ENCODE results near the gene TMTC1.

The TMTC1 gene

DNA sequence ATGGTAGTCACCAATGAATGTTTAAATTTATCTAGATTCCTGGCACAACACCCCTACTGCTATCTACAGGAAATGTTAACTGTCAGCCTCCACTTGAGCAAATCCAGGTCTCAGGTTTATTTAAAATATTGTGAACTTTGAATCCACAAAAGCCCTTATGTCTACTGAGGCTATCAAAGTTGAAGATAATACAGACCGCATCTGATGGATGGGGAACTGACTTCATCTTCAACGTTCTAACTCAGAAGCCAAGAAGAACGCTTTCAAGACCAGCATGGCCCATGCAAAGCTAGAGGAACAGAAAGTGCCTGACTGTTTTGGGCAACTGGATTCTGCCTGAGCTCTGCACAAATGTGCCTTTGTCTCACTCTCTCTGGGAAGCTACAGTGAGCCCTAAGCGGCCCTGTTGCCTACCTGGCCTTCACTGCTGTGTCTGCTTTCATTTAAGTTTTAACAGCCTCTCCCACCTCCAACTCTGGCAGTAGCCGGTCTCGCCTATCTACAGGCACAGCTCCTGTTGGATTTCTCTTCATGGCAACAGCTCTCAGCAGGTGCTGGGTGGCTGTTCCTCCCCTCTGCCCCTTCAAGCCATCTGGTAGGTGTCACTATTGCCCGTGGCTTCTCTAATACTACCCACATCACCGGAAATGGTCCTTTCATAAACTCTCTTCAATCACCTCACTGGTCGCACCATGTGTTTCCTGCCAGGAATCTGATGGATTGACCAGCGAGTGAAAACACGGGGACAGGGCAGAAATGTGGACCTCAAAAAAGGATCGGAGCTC is 174.1 kb downstream of the TMTC1 start:
- no peak for DNase-seq

DNA sequence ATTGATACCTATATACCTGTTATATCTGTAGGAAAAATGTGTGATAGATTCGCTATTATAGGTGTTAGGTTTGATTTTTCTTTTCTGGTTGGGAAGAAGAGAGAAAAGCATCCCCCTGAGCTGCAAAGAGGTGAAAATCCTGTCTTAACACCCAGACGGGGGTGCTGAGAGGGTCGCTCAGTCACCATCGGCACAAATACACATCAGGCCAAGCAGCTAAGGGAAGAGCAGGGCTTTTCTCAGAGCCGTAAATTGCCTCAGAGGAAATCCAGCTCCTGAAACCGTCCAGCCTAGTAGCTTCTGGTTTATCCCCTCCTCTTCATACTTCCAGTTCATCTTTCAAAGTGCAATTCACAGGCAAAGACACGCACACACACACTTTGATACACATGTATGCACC is 175.2 kb downstream of the TMTC1 start:
- DNase-seq = no peak

DNA sequence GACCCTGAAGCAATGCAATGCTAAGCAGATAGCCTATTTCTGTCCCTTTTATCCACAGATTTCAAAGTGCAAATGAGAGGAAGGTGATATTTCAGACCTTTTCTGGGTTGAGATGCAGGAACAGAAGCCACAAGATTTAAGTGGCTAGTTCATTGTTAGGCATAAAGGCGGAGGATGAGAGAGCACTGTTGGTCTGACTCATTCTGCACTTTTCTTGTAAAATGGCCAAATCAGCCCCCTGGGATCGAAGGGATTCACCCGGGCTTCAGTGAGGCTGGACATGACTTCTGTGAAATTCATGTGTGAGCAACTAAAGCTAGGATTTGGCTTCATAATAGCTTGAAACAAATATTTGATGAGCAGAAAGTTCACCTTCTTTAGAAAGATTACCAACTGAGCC is 184.4 kb downstream of the TMTC1 start:
- no peak for DNase-seq

DNA sequence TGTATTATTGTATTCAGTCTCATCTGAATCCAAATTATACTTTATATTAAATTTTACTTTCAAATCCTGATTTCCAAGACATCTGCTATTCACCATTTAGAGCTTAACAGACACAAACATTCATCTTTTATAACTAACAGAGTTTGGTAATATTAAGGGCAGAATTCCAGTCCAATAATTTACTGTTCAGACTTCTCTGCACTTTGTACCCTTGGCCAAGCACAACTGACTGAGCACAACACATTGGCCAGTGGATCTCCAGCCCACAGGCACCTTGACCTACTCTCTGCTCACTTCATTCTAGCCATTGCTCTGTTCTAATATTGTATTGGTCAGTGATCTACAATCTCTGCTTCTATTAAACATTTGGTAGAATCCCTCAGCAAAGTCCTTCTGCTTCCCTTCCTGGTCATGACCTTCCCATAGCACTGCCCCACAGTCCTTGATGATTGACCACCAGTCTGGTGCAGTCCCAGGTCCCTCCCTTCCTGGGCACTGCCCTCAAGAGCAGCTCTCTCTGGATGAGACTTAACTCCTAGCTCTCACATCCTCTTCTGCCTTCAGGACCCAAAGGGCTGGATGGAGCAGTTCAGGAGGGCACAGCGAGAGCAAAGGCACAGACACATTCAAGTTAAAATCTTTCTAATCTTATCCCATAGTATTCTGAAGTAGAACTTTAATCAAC is 188.5 kb downstream of the TMTC1 start:
- DNase-seq = no peak

DNA sequence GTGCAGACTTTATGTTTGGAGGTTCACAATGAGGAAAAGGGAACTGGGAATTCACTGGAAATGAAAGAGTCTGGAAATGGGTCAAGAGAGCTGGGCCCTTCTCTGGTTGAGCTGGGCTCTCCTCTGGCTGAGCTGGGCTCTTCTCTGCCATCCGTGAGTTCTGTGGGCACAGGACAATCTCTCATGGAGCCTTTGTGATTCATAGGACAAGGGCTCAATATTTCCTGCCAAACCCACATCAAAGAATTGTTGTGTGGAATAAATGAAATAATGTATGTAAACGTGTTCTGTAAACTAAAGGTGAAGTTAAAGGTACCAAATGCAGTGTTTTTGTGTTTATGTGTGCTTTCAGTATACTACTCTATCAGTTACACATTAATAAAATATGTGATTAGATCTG is 190.7 kb downstream of the TMTC1 start:
- DNase-seq = no peak

DNA sequence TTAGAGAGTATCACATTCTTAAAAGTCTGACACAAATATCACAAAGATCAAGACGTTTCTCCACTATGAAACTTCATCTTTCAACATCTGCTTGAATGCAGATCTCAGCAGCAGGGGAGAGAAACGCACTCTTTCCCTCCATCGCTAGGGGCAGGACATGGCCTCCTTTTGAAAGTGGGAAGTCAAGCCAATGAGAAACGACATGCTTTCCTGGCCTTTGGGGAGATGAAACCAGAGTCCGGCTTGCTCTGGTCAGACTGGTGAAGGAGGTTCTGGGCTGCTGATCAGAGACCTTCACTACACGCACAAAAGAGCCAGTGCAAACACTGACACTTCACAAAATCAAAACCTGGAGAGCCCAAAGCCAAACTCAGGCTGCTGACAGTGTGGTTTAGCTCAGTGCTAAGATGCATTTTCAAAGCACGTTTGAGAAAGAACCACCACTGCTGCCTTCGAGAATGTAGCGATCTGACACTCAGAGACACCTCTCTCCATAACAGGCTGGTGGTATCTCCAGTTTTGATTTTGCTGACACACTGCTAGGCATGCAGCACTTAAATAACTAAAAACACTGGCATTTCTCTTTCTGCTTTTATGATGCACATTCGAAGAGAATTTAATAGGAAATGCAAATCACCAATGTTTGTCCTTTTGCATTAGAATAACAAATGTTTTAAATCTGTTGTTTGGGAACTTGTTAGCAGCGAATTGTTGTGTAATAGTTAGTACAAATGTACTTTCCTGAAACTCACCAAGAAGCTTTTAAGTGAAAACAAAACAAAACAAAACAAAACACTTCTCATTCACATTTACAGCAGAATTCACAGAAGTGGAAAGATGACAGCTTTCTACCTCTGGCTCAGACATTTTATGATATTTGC is 192.4 kb downstream of the TMTC1 start:
- DNase-seq = no peak

DNA sequence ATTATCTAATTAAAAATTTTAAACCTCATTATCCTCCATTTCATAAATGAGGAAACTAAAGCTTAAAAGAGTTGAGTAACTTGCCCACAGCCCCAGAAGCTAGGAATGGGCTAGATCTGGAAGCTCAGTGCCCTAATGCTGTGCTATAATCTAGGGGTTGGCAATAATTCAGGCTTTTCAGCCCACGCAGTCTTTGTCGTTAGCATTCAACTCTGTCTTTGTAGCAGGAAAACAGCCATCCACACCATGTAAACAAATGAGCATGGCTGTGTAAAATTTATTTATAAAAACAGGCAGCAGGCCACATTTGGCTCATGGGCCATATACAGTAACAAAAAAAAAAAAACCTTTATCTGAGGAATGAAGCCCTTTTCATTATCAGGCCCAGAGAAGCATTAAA is 193.9 kb downstream of the TMTC1 start:
- no peak for DNase-seq

DNA sequence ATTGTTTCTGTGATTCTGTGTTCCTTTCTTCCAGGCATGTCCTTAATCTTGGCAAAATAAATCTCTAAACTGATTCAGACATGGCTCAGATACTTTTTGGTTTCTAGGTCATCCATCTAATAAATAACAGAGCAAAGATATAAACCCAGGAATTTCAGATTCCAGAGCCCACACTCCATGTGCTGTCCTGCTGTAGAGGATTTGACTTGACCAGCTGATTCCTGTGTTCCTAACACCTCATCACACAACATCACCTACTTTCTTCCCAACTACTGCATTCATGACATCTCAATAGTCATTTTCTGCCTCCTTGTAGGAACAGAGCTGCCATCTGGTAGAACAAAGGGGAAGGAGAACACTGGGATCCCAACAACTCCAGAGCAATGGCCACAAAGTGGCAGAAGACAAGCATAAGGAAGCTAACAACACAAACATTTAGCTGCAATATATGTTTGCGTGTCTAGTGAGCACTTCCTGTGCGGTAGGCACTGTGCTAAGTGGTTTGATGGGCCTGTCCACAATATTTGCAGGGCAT is 194.4 kb downstream of the TMTC1 start:
- DNase-seq = no peak

DNA sequence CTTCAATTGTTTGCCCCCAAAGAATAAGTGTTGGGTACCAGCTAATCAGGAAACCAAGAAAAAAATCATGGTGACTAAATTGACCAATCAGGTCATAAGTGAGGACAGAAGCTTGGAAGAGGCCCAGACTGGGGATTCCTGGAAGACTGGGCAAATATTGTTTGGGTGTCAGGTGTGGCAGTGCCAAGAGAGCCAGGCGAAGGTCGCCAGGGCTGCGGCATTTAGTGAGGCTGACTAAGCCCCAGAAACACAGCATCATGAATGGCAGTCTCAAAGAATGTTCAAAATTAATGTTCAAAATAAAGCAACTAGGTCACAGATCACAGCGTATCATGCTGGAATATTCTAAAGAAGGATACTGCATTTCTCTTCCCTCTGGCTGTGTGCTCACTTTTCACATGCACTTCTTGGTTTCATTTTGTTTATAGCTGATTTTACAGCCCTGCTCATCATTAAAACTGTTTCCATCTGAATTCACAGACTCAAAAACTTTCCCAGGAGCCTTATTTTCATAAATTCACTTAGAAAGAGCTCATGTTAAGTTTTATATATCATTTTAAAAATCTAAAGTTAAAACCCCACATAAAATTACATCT is 201.0 kb downstream of the TMTC1 start:
- DNase-seq = no peak

DNA sequence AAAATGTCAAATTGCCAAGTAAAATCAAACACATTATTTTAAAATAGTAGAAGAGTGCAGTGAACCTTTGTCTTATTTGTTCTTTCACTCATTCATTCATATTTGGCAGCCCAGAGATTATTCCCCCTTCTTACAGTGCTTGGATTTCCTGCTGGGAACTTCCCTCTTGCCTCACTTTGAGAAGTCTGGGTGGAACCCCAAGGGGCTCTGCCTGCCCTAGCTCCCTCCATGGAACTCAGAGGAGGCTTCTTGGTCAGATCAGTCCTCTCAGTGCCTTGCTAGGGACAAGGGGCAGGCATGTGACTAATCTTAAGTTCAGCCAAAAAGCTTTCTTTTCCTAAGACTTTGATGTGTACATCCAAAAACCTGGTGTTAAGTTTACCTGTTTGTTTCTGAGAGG is 201.6 kb downstream of the TMTC1 start:
- no peak for DNase-seq

DNA sequence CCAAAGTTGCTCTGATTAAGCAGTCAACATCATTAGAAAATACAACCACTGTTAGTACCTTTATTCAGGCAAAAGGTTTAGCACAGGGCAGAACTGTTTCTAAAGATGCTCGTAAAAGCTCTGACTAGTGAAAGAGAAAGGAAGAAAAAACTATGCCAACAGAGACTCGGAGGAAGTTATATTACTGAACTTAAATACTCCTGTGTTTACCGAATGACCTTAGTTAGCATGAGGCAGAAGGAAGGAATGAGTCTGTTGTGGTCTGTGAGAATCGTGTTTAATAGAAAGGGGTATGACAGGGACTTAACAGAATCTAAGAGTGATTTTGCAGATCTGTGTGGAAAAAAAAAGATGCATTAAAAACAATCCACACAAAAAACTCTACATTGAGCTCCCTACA is 202.1 kb downstream of the TMTC1 start:
- no peak for DNase-seq

DNA sequence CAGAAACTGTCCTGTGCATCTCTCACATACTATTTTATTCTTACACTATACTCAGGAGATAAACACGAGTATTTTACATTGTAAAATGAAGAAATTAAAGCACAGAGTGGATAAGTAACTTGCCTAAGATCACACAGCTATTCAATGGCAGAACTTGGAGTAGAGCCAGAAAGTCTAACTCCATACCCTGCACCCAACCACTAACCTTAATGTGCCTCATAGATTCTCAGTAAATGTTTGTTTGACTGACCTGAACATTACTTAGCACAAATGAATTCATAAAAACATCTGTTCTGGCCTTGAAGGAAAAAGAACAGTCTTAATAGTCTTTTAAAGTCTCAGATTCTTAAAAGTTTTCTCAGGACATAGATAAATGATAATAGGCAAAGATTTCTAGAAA is 202.8 kb downstream of the TMTC1 start:
- DNase-seq = no peak

DNA sequence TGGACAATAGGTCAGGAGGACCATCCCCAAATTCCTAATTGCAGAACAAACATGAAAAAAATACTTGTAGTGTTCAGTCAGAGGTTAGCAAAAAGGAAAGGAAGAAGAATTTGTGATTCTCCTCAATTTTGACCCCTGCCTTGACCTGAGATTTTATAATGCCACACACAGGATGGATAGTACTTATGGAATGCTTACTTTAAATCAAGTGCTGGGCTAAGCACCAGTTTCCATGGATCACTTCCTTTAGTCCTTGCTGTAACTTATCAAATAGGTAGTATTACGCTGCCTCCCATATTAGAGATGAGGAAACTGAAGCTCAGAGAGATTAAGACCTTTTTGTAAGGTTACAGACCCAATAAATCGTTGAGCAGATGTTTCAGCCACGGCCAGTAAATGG is 205.0 kb downstream of the TMTC1 start:
- DNase-seq = no peak

DNA sequence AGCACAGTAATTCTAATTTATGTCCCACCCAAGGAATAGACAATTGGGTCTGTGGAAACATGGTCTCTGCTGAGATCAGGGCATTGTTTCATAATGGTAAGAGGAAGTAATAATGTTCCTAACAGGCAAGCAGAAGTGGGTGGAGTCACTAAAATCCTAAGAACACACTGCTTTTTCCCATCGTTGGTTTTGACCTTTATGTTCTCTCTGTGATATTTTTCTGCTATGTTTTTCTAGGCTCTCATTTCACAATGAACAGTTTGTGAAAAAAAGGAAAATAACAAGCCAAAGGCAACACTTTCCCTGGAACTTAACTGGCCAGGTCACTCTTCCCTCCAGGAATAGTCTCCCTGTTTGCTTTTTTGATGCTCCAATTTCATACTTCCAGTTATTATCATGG is 205.7 kb downstream of the TMTC1 start:
- DNase-seq = no peak

DNA sequence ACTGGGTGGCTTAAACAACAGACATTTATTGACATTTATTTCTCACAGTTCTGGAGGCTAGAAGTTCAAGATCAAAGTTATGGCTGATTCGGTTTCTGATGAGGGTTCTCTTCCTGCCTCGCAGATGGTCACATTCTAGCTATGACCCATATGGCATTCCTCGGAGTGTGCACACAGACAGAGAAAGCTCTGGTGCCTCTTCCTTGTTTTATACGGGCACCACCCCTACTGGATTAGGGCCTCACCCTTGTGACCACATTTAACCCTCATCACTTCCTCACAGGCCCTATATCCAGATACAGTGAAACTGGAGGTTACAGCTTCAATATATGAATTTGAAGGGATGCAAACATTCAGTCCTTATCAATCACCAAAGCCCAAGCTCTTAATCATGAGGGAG is 209.2 kb downstream of the TMTC1 start:
- DNase-seq = no peak

DNA sequence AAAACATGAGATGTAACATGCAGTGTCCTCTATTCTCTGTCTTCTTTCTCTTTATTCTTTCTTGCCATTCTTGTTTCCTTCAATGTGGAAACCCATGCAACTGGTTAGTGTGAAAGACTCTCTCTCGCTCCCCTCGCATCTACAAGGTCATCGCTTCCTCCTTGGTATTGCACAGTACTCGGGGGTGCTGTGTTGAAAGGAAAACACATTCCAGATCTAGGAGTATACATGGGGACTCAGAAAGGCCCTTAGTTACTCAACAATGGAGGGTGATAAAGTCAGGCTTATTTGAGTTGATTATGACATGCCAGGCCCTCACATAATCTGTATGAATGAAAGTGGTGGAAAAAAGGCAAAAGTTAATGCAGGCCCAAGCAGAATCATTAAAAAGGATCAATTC is 210.8 kb downstream of the TMTC1 start:
- DNase-seq = no peak

DNA sequence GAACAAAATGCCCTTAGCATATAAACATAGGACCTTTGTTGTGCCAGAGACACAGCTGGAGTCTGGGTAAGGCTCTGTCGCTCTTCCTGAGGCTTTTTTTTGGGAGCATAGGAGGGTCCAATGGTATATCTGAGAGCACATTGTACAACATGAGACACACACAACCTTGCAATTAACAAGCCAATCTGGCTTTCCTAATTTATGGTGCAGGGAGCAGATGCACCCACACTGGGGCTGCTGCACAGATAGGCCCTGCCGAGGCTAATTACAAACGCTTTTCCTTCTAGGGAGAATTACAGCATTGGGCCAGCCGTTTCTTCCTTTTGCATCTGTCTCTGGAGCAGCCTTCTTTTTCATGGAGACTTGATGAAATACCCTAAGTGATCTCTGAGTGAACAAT is 211.3 kb downstream of the TMTC1 start:
- no peak for DNase-seq

DNA sequence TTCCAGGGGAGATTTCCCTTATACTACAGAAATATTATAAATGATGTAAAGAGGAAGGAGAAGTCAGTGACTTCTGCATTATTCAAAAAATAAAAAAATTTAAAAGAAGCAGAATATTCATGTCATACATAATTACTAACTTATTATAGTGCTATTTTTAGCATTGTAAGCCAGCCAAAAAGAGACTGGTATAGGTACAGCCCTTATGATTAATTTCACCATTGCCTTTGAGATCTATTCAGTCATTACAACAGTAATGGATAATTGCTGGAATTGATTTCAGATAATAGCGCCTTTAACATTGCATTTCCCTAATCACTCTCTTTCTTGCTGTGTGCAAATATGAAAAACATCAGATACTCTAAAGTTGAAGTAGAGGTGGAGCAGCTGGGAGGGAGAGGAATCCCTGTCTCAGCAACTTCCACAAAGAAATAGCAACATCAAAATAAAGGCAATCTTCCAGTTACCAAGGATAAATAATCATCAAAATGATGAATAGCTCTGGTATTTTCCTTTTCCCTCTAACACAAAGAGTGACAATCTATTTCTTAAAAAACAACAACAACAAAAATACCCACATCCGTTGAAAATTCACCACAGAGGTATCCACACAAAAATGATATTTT is 214.5 kb downstream of the TMTC1 start:
- no peak for DNase-seq

DNA sequence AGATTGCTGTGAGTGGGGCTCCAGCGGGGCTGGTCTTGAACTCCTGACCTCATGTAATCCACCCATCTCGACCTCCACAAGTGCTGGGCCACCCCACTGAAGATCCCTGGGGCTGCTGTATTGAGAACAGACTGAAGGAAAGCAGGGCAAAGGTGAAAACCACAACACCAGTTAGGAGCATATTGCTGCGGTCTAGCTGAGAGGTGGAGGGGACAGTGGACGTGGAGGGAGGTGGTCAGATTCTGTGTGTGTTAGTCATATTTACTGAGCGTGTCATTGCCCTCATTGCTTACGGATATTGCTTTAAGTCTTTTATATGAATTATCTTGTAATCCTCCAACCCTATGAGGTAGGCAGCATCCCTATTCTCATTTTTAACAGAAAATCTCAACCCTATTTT is 217.3 kb downstream of the TMTC1 start:
- DNase-seq = no peak

DNA sequence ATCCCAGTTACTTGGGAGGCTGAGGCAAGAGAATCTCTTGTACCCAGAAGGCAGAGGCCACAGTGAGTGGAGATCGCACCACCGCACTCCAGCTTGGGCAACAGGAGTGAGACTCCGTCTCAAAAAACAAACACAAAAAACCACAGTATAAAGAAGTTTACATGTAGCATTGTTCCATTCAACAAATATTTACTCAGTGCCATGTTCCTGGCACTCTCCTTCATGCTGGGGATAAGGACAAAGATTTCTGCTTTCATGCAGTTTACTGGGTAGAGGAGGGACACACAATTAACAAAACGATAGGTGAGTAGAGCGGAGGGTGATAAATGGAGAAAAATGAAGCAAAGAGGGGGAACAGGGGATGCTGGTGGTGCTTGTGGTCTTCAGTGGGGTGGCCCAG is 218.0 kb downstream of the TMTC1 start:
- DNase-seq = no peak

DNA sequence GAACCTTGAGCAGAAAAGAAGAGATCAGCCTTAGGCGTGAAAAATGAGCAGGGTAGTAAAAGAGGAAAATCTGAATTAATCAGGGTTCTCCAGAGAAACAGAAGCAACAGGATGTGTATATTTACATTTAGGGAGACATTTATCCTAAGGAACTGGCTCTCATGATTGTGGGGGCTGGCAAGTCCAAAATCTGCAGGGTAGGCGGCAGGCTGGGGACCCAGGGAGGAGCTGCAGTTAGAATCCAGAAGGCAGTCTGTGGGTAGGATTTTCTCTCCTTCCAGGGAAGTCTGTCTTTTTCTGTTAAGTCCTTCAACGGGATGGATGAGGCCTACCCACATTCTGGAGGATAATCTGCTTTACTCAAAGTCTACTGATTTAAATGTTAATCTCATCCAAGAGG is 218.8 kb downstream of the TMTC1 start:
- no peak for DNase-seq

DNA sequence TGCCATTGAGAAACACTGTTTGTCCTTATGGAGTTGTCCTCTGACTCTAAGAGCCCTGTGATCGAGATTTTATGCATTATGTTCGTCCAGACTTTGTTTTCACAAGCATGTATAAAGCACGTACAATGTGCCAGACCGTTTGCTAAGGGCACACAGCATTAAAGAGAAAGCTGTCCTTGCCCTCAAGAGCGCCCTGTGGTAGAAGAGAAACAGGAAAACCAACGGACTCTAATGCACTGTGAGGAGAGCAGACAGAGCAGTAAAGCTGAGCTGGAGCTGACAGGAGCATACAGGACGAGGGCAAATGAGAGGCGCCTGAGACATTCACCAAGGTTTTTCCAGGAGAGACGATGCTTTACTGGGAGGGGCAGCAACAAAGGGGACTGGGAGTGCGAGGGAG is 220.1 kb downstream of the TMTC1 start:
- no peak for DNase-seq

DNA sequence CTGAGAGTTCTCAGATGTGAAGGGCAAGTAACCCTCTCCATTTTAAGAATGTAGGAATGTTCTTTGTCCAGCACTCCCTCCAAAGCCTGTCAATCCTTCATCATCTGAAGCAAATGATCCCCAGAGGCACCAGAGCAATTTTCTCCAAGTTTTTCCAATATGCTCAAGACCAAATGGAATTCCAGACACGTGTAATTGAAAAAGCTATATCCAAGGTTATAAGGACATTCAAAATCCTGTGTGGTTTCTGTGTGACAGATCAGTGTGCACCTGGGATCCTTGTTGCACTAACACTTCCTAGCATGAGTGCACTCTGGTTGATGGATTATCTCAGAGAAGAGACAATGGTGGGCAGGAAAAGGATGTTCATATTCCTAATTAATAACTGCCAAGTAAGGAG is 220.7 kb downstream of the TMTC1 start:
- DNase-seq = no peak

All from DMS 273 treated with DMSO at 0.1 percent for 48 hours (cell line).